GM12872 (cell line): ENCODE data around the gene ZNF665.

Experiments
- TF ChIP-seq, protein P1 (sequence below): IDR thresholded peaks from 3 replicates; pipeline ENCODE4 v1.5.1; 2011; ENCODE audit warnings: low read depth, mild to moderate bottlenecking, low read length, moderate library complexity; ENCODE audit not compliant: insufficient read depth

ZNF665 gene

GRCh38 chr19:53193535-53194222 lies 521 bp upstream of the ZNF665 start:
- TF ChIP-seq, protein P1, sequence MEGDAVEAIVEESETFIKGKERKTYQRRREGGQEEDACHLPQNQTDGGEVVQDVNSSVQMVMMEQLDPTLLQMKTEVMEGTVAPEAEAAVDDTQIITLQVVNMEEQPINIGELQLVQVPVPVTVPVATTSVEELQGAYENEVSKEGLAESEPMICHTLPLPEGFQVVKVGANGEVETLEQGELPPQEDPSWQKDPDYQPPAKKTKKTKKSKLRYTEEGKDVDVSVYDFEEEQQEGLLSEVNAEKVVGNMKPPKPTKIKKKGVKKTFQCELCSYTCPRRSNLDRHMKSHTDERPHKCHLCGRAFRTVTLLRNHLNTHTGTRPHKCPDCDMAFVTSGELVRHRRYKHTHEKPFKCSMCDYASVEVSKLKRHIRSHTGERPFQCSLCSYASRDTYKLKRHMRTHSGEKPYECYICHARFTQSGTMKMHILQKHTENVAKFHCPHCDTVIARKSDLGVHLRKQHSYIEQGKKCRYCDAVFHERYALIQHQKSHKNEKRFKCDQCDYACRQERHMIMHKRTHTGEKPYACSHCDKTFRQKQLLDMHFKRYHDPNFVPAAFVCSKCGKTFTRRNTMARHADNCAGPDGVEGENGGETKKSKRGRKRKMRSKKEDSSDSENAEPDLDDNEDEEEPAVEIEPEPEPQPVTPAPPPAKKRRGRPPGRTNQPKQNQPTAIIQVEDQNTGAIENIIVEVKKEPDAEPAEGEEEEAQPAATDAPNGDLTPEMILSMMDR: no peak

GRCh38 chr19:53190253-53190652 lies 2.9 kb downstream of the ZNF665 start:
- TF ChIP-seq, protein P1: no peak

- TF ChIP-seq, protein P1: 0 out of 3 replicates have a peak, but pooled peaks have one; percentile 7
Observed at GRCh38 chr19:53185155-53185882, 7.8 kb downstream of the ZNF665 start.

DNA sequence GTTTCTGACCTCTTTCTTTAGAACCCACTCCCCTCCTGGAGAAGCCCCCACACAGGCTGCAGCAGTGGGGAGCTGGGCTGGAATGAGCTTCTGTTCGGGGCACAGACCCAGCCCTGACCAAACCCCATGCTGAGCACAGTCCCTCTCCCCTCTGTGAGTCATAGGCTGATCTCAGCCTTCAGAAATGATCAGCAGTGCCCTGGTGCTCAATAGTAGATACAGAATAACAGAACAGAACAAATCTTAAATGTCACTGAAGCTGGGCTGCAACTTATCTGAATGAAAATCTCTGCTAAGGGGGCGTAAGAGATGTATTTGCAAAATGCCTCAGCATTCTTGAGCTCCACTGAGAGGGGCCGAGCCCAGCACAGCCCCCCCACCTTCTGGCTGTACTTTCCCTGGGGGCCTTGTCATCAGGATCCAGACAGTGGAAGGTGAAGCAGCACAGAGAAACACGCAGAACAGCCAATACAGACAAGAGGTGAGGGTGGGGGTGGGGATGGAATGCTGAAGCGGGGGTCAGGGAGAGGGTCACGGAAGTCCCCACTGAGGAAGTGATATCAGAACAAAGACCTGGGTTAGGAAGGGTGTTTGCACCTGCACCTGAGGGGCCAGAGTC lies 9.9 kb downstream of the ZNF665 start:
- TF ChIP-seq, protein P1: no peak

DNA sequence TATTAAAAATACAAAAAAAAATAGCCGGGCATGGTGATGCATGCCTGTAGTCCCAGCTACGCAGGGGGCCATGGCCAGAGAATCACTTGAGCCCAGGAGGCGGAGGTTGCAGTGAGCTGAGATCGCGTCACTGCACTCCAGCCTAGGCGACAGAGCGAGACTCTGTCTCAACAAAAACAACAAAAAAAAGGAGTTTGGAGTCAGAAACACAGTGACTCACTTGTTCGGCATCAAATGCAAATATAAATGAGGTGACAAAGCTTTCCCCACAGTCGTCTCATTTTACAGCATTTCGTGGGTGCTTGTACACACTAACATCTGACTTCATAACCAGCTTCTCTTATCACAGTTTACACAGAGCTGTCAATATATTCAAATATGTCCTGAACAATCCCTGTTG lies 11.0 kb downstream of the ZNF665 start:
- TF ChIP-seq, protein P1: no peak

- TF ChIP-seq, protein P1: no peak
Observed at GRCh38 chr19:53177986-53178385, 15.2 kb downstream of the ZNF665 start.

GRCh38 chr19:53172889-53173288 lies 20.3 kb downstream of the ZNF665 start:
- TF ChIP-seq, protein P1: no peak
